ENCODE measurements around the gene ST6GALNAC3.
"Not testable (repeated sequence)": the region's sequence is repeated elsewhere in the genome, so short reads cannot be mapped to it uniquely, and the experiment has no call there.

The ST6GALNAC3 gene

DNA sequence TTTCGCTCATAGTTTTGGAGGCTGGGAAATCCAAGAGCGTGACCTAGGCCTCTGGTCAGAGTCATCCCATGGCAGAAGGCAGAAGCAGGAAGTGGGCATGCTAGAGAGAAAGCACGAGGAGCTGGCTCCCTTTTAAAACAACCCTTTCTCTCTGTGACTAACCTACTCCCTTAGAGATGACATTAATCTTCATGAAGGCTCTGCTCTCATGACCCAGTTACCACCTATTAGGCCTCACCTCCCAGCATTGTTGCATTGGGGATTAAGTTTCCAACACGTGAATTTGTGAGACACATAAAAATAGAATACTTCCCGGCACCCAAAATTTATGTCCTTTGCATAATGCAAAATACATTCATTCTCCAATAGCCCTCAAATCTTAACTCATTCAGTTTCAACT lies 569.6 kb downstream of the ST6GALNAC3 start:
- no peak for DNase-seq
- in situ Hi-C loops (cut with HindIII; ENCODE audit: low pct_ligation_motif_present, low pct_unique_long_range_greater_than_20kb, low sequenced_read_pairs): no loop called here

DNA sequence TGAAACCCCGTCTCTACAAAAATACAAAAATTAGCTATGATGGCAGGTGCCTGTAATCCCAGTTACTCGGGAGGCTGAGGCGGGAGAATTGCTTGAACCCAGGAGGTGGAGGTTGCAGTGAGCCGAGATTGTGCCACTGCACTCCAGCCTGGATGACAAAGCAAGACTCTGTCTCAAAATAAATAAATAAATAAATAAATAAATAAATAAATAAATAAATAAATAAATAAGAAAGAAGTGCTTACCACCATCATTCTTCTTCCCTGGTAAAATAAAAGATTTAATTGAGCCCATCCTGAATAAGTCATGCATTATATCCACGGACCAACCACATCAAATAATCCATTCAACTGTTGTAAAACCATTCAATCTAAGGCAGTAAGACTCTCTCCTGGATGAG lies 578.3 kb downstream of the ST6GALNAC3 start:
- DNase-seq; in situ Hi-C loops (cut with HindIII; ENCODE audit: low pct_ligation_motif_present, low pct_unique_long_range_greater_than_20kb, low sequenced_read_pairs): not testable (repeated sequence)

DNA sequence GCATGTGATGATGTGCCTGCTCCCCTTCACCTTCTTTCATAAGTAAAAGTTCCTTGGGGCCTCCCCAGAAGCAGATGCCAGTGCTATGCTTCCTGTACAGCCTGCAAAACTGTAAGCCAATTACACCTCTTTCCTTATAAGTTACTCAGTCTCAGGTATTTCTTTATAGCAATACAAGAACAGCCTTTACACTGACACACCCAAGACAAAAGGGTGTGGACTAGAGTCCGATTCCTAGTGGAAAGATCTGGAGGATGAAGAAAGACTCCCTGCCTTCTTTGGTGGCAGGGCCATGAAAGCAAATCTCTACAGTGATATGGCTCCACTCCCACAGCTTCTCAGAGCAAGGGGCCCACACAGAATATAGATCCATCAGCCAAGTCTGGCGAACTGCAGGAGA lies 583.1 kb downstream of the ST6GALNAC3 start:
- in situ Hi-C loops (cut with HindIII; ENCODE audit: low pct_ligation_motif_present, low pct_unique_long_range_greater_than_20kb, low sequenced_read_pairs): no loop called here
- no peak for DNase-seq

DNA sequence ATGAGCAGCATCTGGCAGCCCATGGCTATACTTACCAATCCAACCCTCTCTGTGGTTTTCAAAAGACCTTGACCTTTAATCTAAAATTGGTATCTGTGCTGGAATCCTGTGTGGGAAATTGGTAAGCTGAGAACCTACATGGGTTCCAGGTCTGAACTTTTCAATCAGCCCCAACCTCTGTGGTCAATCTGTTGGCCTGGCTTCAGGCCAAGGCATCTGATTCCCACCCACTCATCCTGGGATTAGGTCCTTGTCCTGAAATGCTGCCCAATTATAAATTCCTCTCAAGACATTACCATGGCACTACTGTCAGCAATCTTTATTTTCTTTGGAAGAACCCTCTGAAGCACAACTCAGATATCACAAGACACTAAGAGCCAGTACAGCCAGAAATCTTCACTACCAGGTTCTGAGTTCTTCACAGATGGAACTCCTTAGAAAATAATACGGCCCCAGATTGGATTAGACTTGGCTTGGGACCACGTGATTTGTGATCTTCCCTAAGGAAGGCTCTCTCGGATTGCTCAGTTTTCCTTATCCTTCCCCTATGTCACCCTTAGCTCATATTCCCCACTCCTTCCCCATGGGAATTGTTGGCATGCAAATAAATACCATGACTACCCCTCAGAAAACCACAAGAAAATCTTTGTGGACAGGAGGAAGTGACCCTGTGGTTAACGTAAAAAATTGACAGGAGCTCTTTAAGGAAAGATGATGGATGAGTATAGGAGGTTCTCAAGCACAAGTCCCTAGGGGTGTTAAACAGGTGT lies 584.8 kb downstream of the ST6GALNAC3 start:
- in situ Hi-C loops (cut with HindIII; ENCODE audit: low pct_ligation_motif_present, low pct_unique_long_range_greater_than_20kb, low sequenced_read_pairs): no loop called here
- DNase-seq: no peak

DNA sequence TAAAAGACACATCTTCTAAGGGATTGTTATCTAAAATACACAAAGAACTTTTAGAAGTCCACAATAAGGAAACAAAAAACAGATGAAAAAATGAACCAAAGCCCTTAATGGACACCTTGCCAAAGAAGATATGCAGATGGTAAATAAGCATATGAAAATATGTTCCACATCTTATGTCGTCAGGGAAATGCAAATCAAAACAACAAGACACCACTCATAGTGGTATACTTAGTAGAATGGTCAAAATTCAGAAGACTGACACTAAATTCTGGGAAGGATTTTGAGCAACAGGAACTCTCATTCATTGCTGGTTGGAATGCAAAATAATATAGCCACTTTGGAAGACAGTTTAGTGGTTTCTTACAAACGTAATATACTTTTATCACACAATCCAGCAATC lies 587.0 kb downstream of the ST6GALNAC3 start:
- in situ Hi-C loops (cut with HindIII; ENCODE audit: low pct_ligation_motif_present, low pct_unique_long_range_greater_than_20kb, low sequenced_read_pairs): no loop called here
- no peak for DNase-seq

DNA sequence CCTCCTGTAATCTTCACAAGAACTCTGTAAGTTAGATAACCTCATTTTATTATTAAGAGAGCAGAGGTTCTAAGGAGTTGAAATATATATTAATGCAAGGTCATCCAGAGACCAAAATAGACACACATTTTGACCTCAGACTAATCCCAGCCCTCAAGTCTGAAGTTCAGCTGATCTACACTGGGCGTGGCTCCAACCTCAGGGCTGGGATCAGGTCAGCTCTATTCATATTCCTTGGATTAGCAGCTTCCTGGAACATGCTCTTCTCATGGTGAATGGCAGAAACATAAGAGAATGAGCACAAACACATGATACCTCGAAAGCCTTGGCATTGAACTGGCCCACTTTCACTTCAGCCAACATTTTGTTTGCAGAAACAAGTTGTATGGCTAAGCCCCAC lies 592.0 kb downstream of the ST6GALNAC3 start:
- DNase-seq: no peak
- in situ Hi-C loops (cut with HindIII; ENCODE audit: low pct_ligation_motif_present, low pct_unique_long_range_greater_than_20kb, low sequenced_read_pairs): no loop called here

DNA sequence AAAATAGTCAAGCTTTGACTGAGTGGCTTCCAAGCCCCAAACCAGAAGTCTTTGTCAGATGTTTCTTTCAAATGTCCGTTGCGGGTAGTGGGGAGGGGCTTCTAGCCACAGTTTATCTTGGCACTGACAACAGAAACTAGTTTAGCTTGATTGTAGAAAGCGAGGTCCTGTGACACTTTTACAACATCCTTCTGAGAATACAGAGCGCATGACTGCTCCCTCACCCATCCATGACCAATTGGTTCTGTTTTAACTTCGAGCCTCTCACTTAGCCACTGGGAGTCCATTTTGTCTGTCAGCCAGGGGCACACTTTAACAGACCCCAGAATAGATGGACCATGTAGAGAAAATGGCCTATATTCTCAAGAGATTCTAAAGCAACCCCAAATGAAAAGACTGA lies 593.5 kb downstream of the ST6GALNAC3 start:
- in situ Hi-C loops (cut with HindIII; ENCODE audit: low pct_ligation_motif_present, low pct_unique_long_range_greater_than_20kb, low sequenced_read_pairs): no loop called here
- peak; percentile 21 for DNase-seq

DNA sequence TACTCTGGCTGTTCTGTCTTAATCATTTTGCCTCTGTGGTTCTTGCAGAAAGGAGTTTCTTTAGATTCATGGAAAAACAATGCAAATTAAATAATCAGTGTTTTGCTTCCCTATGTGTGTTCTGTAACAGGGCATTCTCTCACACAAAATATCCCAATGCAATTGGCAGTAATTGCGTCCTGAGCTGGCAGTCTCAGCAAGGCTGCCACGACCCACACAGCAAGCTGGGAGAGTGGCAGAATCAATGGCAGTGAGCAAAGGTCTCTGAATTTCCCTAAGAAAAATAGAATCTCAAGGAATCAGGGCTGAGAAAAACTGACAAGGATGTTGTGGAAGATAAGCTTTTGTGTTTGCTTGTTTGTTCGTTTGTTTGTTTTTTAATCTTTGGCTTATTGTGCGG lies 594.6 kb downstream of the ST6GALNAC3 start:
- no peak for DNase-seq
- in situ Hi-C loops (cut with HindIII; ENCODE audit: low pct_ligation_motif_present, low pct_unique_long_range_greater_than_20kb, low sequenced_read_pairs): no loop called here

DNA sequence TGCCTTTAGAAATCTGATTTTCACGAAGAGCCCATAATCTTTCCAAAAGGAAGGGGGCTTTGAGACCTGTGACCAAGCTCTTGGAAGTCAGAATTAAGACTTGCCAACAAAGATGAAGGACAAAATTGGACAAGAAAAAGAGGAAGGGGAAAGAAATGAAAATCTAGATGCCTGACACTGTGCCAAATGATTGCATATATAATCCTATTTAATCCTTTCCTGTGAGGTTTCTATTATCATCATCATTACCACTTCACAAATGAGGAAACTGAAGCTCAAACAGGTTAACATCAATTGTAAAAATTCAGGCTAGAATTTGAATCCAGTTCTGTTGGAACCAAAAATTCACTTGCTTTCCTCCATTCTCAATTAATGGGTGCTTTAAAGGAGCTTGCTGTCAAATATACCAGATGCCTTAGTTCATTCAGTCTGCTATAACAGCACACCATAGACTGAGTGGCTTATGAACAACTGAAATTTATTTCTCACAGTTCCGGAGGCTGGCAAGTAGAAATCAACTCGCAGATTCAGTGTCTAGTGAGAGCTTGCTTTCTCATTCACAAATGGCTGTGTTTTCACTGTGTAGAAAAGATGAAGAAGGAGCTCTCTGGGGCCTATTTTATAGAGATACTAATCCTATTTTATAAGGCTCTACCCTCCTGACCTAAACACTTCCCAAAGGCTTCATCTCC lies 595.2 kb downstream of the ST6GALNAC3 start:
- in situ Hi-C loops (cut with HindIII; ENCODE audit: low pct_ligation_motif_present, low pct_unique_long_range_greater_than_20kb, low sequenced_read_pairs): no loop called here
- no peak for DNase-seq

DNA sequence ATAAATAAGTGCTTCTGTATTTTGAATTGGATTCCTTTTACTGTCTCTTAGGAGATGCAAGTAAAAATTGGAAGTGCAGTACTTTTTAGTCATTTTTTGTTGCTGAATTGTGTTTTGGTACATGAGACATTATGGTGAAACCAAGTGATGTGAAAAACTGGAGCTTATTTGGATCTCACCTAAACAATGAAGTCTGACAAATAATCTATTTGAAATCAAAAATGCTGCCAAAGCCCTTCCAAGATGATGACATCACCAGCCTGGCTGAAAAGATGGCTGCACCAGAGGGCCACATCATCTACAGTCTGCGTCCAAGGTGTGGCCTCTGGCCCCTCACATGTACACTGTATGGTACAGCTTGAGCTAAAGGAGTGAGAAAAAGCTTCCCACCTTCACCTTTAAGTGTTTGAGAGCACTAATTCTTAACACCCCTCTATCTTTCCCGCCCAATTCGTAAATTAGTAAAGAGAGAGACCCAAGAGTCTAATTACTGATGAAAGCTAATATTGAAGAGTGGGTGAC lies 600.2 kb downstream of the ST6GALNAC3 start:
- in situ Hi-C loops (cut with HindIII; ENCODE audit: low pct_ligation_motif_present, low pct_unique_long_range_greater_than_20kb, low sequenced_read_pairs): no loop called here
- no peak for DNase-seq

DNA sequence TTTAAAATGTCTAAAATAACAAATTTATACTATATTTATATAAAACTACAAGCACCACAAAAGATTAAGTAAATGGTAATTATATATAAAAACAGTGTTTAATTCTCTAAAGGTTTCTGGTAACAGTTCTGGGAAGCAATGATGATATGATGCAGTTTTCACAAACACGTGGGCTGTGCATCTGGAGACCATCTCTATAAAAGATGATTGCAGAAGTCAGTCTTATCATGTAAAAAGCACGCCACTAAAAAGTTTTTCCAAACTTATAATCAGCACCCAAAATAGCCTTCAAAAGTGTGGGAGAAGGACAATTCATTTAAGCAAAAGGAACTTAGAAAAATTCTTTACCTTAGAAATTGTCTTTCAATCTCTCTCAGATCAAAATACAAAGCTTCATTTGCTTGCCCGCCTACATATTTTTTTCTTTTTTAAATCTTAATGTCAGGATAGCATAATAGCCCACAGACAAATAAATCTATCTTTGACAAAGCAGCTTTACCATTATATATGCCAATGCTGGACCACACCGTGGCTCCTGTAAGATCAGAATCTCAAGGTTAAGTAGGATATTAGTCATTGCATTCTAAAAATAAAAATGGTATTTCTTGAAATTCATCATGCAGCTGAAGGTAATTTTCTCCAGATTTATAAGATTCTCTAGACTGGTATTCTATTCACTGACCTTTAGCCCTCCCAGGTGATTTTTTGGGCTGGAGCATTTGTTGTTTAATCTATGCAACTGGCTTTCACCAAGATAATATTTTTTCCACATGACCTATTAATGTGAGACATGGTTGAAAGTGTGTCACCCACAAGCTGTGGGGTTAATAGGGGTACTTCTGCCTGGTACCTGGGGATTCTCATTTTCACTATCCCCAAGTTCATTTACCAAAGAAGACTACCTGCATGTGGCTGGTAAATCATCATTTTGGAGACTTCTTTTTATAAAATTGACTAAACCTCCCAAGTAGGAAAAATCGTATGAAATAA lies 603.2 kb downstream of the ST6GALNAC3 start:
- in situ Hi-C loops (cut with HindIII; ENCODE audit: low pct_ligation_motif_present, low pct_unique_long_range_greater_than_20kb, low sequenced_read_pairs): no loop called here

DNA sequence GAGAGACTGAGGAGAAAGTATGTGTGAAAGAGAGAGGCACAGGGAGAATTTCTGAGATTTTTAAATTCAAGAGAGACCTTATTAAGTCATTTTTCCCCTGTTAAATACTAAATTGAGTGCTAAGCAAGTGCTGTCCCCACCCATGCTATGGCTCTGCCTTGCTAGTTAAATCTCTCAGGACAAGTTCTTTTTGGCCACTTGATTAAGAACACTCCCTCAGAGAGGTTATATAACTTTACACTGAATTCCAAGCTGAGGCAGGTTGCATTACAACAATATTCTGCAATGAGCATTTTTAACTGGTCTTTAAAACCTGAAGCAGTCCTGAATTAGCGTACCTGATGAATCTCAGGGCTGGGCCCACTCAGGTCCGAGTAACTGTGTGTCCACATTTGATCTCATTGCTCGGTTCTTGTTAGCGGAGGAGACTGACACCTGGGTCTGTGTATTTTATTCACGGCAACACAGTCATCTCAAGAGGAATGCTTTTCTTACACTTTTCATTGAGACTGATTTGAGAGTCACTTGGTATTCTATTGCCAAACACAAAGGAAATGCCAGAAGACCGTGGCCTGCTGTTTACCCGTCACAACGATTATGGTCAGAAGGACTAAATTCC lies 605.1 kb downstream of the ST6GALNAC3 start:
- in situ Hi-C loops (cut with HindIII; ENCODE audit: low pct_ligation_motif_present, low pct_unique_long_range_greater_than_20kb, low sequenced_read_pairs): no loop called here

More for the DNA sequence above, 603.2 kb downstream of the ST6GALNAC3 start:
- no peak for DNase-seq

DNA sequence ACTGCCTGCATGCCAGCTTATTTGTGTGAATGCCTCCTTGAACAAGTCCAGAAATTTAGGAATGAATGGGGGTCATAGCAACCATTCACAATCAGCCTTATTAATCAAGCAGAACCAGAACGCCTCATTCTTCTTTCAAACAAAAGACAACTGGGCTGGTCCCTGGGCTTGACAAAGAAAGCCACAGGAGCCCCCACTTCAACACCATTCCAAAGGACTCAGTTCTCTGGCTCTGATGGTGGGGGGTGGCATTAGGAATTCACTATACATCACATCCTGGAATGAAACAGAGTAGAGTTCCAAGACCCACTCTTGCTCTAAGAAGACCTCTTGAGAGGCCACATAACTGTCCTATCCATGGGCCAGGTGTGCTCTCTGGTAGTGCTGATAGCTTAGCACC lies 606.1 kb downstream of the ST6GALNAC3 start:
- in situ Hi-C loops (cut with HindIII; ENCODE audit: low pct_ligation_motif_present, low pct_unique_long_range_greater_than_20kb, low sequenced_read_pairs): no loop called here
- no peak for DNase-seq

More for the DNA sequence above, 605.1 kb downstream of the ST6GALNAC3 start:
- no peak for DNase-seq

DNA sequence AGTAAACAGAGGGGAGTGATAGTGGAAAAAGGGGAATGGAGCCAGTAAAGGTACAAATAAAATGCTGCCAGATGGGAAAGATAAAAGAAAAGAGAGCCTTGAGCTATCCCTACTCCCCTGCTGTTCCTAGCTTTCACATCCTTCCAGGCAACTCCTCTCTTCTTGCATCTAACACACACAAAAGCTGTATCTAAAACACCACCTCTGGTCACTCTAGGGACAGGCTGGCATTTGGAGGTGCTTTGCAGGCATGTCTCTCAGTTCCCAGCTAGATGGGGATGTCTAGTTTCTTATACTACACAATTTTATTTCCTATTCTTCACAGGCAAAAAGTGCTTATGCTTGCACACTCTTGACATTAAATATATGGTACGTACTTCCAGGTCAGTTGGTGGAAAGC lies 607.6 kb downstream of the ST6GALNAC3 start:
- in situ Hi-C loops (cut with HindIII; ENCODE audit: low pct_ligation_motif_present, low pct_unique_long_range_greater_than_20kb, low sequenced_read_pairs): no loop called here
- DNase-seq: no peak

All from ACHN (cell line).